K562 (cell line): ENCODE results near the gene MED15. TPM values are rescaled to one million over a fixed set of nuclear protein-coding genes. Genes with fewer than 3 reads are reported as not detected.

Experiments
- EGR1 ChIP-seq: fragments of 450-650 bp; conservative IDR thresholded peaks from 2 replicates; pipeline ENCODE4 v1.6.1; 2017; ENCODE audit warnings: mild to moderate bottlenecking
- FOXJ3 ChIP-seq: sonication (generic); formaldehyde crosslinking; IDR thresholded peaks from 2 replicates; pipeline ENCODE4 v1.4.0; 2020; ENCODE audit warnings: mild to moderate bottlenecking, missing genetic modification reagents
- GTF2A2 ChIP-seq: IDR thresholded peaks from 2 replicates; pipeline ENCODE4 v1.6.1; 2016; ENCODE audit warnings: mild to moderate bottlenecking, missing genetic modification characterization, missing compliant biosample characterization
- NUFIP1 ChIP-seq: fragments of 450-650 bp; IDR thresholded peaks from 2 replicates; pipeline ENCODE4 v1.6.1; 2018; ENCODE audit not compliant: partially characterized antibody
- SMAD3 ChIP-seq: fragments of 450-650 bp; formaldehyde crosslinking; conservative IDR thresholded peaks from 2 replicates; pipeline ENCODE4 v1.4.0; 2020; ENCODE audit warnings: mild to moderate bottlenecking
- TAF7 ChIP-seq: fragments of 450-650 bp; IDR thresholded peaks from 2 replicates; pipeline ENCODE4 v1.6.1; 2016; ENCODE audit warnings: missing genetic modification characterization, missing compliant biosample characterization
- ZFP1 ChIP-seq: fragments of 450-650 bp; formaldehyde crosslinking; IDR thresholded peaks from 2 replicates; pipeline ENCODE4 v1.4.0; 2020; ENCODE audit warnings: mild to moderate bottlenecking, mixed read lengths
- ZFP30 ChIP-seq: fragments of 250-450 bp; sonication (Bioruptor Pico); IDR thresholded peaks from 2 replicates; pipeline ENCODE4 v1.8.0; 2022; ENCODE audit warnings: moderate library complexity, mild to moderate bottlenecking, inconsistent platforms, borderline replicate concordance
- ZNF232 ChIP-seq: sonication (generic); formaldehyde crosslinking; IDR thresholded peaks from 2 replicates; pipeline ENCODE4 v1.8.0; 2022; ENCODE audit warnings: mild to moderate bottlenecking, missing genetic modification reagents
- polyA plus RNA-seq, 8 experiments: library from polyadenylated mRNA; depleted of rRNA in 4 of 8; stranded (reverse) in 5 of 8; unstranded in 3 of 8; fragments of >200 nt; fragmentation: Nextera tagmentation in 2 of 8; fragmentation: Illumina TruSeq in 1 of 8; extraction: Ambion mirVana in 2 of 8; extraction: Trizol in 1 of 8; gene quantifications; 2 replicates each; pipeline versions ENCODE4 v1.2.1 to v1.2.3, GENCODE V29; 2011 to 2014; ENCODE audit warnings: inconsistent platforms in 1 of 8, missing spikeins in 1 of 8
- total RNA-seq, 7 experiments: library from RNA; depleted of rRNA in 6 of 7; stranded (reverse); fragments of >200 nt in 6 of 7; fragmentation: Illumina TruSeq in 2 of 7; extraction: Trizol in 2 of 7; gene quantifications; 2 replicates each; pipeline versions ENCODE4 v1.2.1 to v1.2.3, GENCODE V29; 2011 to 2021; ENCODE audit warnings: low replicate concordance in 1 of 7
- TF ChIP-seq, protein P1 (sequence below): sonication (generic); formaldehyde crosslinking; IDR thresholded peaks from 2 replicates; pipeline ENCODE4 v1.5.0; 2020; ENCODE audit warnings: missing genetic modification reagents
- TF ChIP-seq, protein P2 (sequence below): fragments of 450-650 bp; IDR thresholded peaks from 2 replicates; pipeline ENCODE4 v1.6.1; 2016; ENCODE audit warnings: borderline replicate concordance
- TF ChIP-seq, protein P3 (sequence below), 2 experiments: fragments of 450-650 bp in 1 of 2; sonication (generic) in 1 of 2; formaldehyde crosslinking in 1 of 2; IDR thresholded peaks; 2 replicates each; pipeline versions ENCODE4 v1.7.1 to v1.9.0; 2016 to 2022; ENCODE audit warnings: inconsistent platforms in 1 of 2, mild to moderate bottlenecking in 1 of 2, missing genetic modification reagents in 1 of 2
- TF ChIP-seq, protein P4 (sequence below): fragments of 250-450 bp; sonication (Bioruptor Pico); IDR thresholded peaks from 2 replicates; pipeline ENCODE4 v1.4.0; 2020; ENCODE audit warnings: mild to moderate bottlenecking

The MED15 gene
- total and polyA plus RNA-seq, 9 of the 15 experiments (the other 6 are each of a cell fraction or from before 2014, with no cell fraction given) = 4.0 to 271 (median 60.1) TPM

DNA sequence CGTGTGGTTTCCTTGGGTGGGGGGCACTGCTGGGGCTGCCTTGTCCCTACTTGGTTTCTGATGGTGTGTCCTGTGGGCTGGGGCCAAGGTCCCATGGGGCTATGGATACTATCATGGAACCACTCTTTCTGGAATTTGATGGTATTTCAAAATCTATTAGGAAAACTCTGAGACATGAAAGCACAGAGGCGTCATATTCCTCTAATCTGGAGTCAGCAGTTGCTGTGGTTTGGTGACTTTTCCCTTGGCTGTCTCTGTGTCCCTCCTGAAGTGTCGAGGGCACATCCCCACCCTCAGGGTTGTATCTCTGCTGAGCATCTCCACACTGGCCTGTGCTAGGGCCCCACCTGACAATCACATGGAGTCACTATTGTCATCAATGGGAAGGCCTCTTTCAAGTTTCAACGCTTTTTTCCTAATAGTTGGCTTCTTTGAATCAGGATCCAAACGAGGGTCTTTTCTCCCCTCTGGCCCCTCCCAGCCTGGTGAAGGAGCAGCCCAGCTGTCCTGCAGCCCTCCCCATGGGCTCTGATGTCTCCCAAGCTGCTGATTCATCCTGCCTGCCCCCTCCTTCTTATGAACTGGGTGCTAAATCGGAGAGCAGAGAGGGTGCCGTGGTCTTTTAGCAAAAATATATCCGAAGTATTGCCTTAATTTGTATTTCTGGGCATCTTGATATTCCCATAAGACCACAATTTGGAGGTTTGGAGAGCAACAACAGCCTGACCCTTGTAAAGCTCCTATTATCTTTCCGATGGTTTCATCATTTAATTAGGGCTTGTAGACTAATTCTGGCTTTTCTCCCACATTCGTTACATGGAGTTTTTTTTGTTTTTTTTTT lies 38.5 kb downstream of the MED15 start (continued):
- TF ChIP-seq, protein P1, sequence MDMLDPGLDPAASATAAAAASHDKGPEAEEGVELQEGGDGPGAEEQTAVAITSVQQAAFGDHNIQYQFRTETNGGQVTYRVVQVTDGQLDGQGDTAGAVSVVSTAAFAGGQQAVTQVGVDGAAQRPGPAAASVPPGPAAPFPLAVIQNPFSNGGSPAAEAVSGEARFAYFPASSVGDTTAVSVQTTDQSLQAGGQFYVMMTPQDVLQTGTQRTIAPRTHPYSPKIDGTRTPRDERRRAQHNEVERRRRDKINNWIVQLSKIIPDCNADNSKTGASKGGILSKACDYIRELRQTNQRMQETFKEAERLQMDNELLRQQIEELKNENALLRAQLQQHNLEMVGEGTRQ = peak; percentile 33; the same call in 1 of the 2 replicates
- peak; percentile 90; the same call in 1 of the 2 replicates for TF ChIP-seq ZNF232 (CRISPR knock-in tag)
- peak; percentile 95 for TF ChIP-seq TAF7 (tag)
- TF ChIP-seq, protein P2, sequence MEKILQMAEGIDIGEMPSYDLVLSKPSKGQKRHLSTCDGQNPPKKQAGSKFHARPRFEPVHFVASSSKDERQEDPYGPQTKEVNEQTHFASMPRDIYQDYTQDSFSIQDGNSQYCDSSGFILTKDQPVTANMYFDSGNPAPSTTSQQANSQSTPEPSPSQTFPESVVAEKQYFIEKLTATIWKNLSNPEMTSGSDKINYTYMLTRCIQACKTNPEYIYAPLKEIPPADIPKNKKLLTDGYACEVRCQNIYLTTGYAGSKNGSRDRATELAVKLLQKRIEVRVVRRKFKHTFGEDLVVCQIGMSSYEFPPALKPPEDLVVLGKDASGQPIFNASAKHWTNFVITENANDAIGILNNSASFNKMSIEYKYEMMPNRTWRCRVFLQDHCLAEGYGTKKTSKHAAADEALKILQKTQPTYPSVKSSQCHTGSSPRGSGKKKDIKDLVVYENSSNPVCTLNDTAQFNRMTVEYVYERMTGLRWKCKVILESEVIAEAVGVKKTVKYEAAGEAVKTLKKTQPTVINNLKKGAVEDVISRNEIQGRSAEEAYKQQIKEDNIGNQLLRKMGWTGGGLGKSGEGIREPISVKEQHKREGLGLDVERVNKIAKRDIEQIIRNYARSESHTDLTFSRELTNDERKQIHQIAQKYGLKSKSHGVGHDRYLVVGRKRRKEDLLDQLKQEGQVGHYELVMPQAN = no peak
- no peak for TF ChIP-seq EGR1
- peak; percentile 99 for TF ChIP-seq SMAD3 (CRISPR knock-in tag)
- TF ChIP-seq, protein P3, sequence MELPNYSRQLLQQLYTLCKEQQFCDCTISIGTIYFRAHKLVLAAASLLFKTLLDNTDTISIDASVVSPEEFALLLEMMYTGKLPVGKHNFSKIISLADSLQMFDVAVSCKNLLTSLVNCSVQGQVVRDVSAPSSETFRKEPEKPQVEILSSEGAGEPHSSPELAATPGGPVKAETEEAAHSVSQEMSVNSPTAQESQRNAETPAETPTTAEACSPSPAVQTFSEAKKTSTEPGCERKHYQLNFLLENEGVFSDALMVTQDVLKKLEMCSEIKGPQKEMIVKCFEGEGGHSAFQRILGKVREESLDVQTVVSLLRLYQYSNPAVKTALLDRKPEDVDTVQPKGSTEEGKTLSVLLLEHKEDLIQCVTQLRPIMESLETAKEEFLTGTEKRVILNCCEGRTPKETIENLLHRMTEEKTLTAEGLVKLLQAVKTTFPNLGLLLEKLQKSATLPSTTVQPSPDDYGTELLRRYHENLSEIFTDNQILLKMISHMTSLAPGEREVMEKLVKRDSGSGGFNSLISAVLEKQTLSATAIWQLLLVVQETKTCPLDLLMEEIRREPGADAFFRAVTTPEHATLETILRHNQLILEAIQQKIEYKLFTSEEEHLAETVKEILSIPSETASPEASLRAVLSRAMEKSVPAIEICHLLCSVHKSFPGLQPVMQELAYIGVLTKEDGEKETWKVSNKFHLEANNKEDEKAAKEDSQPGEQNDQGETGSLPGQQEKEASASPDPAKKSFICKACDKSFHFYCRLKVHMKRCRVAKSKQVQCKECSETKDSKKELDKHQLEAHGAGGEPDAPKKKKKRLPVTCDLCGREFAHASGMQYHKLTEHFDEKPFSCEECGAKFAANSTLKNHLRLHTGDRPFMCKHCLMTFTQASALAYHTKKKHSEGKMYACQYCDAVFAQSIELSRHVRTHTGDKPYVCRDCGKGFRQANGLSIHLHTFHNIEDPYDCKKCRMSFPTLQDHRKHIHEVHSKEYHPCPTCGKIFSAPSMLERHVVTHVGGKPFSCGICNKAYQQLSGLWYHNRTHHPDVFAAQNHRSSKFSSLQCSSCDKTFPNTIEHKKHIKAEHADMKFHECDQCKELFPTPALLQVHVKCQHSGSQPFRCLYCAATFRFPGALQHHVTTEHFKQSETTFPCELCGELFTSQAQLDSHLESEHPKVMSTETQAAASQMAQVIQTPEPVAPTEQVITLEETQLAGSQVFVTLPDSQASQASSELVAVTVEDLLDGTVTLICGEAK (IDR thresholded peaks at IDR 0.05) = no peak
- TF ChIP-seq, protein P3 (CRISPR knock-in tag; IDR thresholded peaks at IDR 0.05) = 0 out of 2 replicates have a peak, but pooled peaks have one; percentile 6
- peak; percentile 98 for TF ChIP-seq GTF2A2 (tag)
- peak; percentile 82; the same call in 1 of the 2 replicates for TF ChIP-seq ZFP30 (CRISPR knock-in tag)
- no peak for TF ChIP-seq FOXJ3 (CRISPR knock-in tag)
- TF ChIP-seq, protein P4, sequence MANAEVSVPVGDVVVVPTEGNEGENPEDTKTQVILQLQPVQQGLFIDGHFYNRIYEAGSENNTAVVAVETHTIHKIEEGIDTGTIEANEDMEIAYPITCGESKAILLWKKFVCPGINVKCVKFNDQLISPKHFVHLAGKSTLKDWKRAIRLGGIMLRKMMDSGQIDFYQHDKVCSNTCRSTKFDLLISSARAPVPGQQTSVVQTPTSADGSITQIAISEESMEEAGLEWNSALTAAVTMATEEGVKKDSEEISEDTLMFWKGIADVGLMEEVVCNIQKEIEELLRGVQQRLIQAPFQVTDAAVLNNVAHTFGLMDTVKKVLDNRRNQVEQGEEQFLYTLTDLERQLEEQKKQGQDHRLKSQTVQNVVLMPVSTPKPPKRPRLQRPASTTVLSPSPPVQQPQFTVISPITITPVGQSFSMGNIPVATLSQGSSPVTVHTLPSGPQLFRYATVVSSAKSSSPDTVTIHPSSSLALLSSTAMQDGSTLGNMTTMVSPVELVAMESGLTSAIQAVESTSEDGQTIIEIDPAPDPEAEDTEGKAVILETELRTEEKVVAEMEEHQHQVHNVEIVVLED (CRISPR knock-in tag) = peak; percentile 89
- peak; percentile 91 for TF ChIP-seq ZFP1 (CRISPR knock-in tag)
- TF ChIP-seq NUFIP1 = no peak
